Testis (tissue), 3 donors: ENCODE results near the gene MTCL1. TPM values are rescaled to one million over a fixed set of nuclear protein-coding genes. Genes with fewer than 3 reads are reported as not detected.

Experiments
- DNase-seq: peaks from one replicate; pipeline ENCODE4 v3.0.0-alpha.2; 2019
- H3K27ac ChIP-seq, 2 donors: fragments of 200-600 bp; sonication (generic); one replicate each; pipeline ENCODE4 v1.5.1; 2019
- H3K27me3 ChIP-seq: fragments of 200-600 bp; sonication (generic); one replicate; pipeline ENCODE4 v1.5.1; 2019
- H3K36me3 ChIP-seq: fragments of 200-600 bp; sonication (generic); one replicate; pipeline ENCODE4 v1.5.1; 2017; ENCODE audit warnings: low read depth; ENCODE audit errors: missing control alignments
- H3K4me1 ChIP-seq: fragments of 200-600 bp; sonication (generic); one replicate; pipeline ENCODE4 v1.5.1; 2019
- H3K4me3 ChIP-seq, 2 donors: fragments of 200-600 bp; sonication (generic); one replicate each; pipeline ENCODE4 v1.5.1; 2017 to 2019
- H3K9me3 ChIP-seq: fragments of 200-600 bp; sonication (generic); one replicate; pipeline ENCODE4 v1.5.1; 2017
- CTCF ChIP-seq, 3 experiments: fragments of 450-650 bp in 2 of 3; fragments of 200-600 bp in 1 of 3; sonication (generic) in 1 of 3; IDR thresholded peaks; one replicate each; pipeline ENCODE4 v1.5.1; 2016 to 2019; ENCODE audit warnings: antibody characterized with exemption in 3 of 3, mild to moderate bottlenecking in 2 of 3, moderate library complexity in 1 of 3
- POLR2A ChIP-seq: fragments of 450-650 bp; IDR thresholded peaks from one replicate; pipeline ENCODE4 v1.6.1; 2017; ENCODE audit warnings: antibody characterized with exemption, mild to moderate bottlenecking, moderate library complexity
- WGBS, 2 donors: methylation state at CpG; one replicate each; pipeline ENCODE4 v1.1.5; 2018; 5-methylcytosine and 5-hydroxymethylcytosine counted together
- intact Hi-C: fragments of 100-400 bp; cut with DNase I; formaldehyde crosslinking; loops from one replicate; pipeline ENCODE4 v1.15.1; 2023; ENCODE audit warnings: low total_unique reads
- polyA plus RNA-seq: library from polyadenylated mRNA; stranded (reverse); fragments of 350-450 nt; fragmentation: Illumina TruSeq; extraction: RNeasy Lipid Tissue Mini Kit (QIAGEN cat#74804); gene quantifications from one replicate; pipeline ENCODE4 v1.2.3, GENCODE V29; 2014; ENCODE audit warnings: low read depth, low replicate concordance; ENCODE audit not compliant: insufficient read depth
- total RNA-seq, 2 donors: library from RNA; depleted of rRNA; stranded (reverse); fragments of >200 nt; gene quantifications; one replicate each; pipeline ENCODE4 v1.2.3, GENCODE V29; 2016

Gene MTCL1
- total and polyA plus RNA-seq, 3 donors from 2014 or later: 27.5 to 139 (median 95.8) TPM

- no peaks in the 10 kb centered on the region for H3K36me3 ChIP-seq
- H3K27ac ChIP-seq: no peak overlapping the region
- no peaks in the 10 kb centered on the region for H3K27me3 ChIP-seq
- no peaks in the 10 kb centered on the region for H3K9me3 ChIP-seq
- no peak for TF ChIP-seq CTCF (IDR thresholded peaks at IDR 0.05)
- no peak for TF ChIP-seq POLR2A
- no peaks in the 10 kb centered on the region for H3K4me1 ChIP-seq
- H3K4me3 ChIP-seq: no peak overlapping the region
- 78 to 92% methylated on average over 2 of the region's 2 CpGs for WGBS, 2 donors
- intact Hi-C loops: no loop called here
- DNase-seq: no peak
These were observed 163.5 kb downstream of the MTCL1 start for GRCh38 chr18:8868779-8869415.

- no peaks in the 10 kb centered on the region for H3K4me1 ChIP-seq
These were observed 164.3 kb downstream of the MTCL1 start for GRCh38 chr18:8869696-8870095.

GRCh38 chr18:8870528-8870927 lies 165.2 kb downstream of the MTCL1 start:
- H3K36me3 ChIP-seq: no peaks in the 10 kb centered on the region
- intact Hi-C loops: no loop called here
- DNase-seq: no peak
- H3K9me3 ChIP-seq: no peaks in the 10 kb centered on the region
- no peak overlapping the region for H3K27ac ChIP-seq
- no peak overlapping the region for H3K4me3 ChIP-seq
- WGBS, 2 donors: 78 to 90% methylated on average over 5 of the region's 5 CpGs
- no peaks in the 10 kb centered on the region for H3K4me1 ChIP-seq
- no peaks in the 10 kb centered on the region for H3K27me3 ChIP-seq
- TF ChIP-seq POLR2A: no peak

More at GRCh38 chr18:8869696-8870095, 164.3 kb downstream of the MTCL1 start:
- Histone ChIP-seq H3K27me3 (no peaks in the 10 kb centered on the region), H3K4me3 (no peak overlapping the region), H3K36me3 (no peaks in the 10 kb centered on the region), H3K9me3 (no peaks in the 10 kb centered on the region), H3K27ac (no peak overlapping the region)
- TF ChIP-seq POLR2A: no peak
- no peak for TF ChIP-seq CTCF (IDR thresholded peaks at IDR 0.05)
- 73 to 86% methylated on average over 5 of the region's 5 CpGs for WGBS, 2 donors
- intact Hi-C loops: no loop called here
- DNase-seq: no peak

GRCh38 chr18:8871489-8871888 lies 166.1 kb downstream of the MTCL1 start:
- DNase-seq: no peak
- no peaks in the 10 kb centered on the region for H3K27me3 ChIP-seq
- H3K27ac ChIP-seq: no peak overlapping the region
- intact Hi-C loops: no loop called here
- TF ChIP-seq CTCF (IDR thresholded peaks at IDR 0.05) (no peak), POLR2A (no peak)
- no peaks in the 10 kb centered on the region for H3K9me3 ChIP-seq
- H3K4me3 ChIP-seq: no peak overlapping the region
- 73 to 83% methylated on average over 1 of the region's 1 CpG for WGBS, 2 donors
- H3K4me1 ChIP-seq: no peaks in the 10 kb centered on the region
- no peaks in the 10 kb centered on the region for H3K36me3 ChIP-seq

- WGBS, 2 donors: 68 to 77% methylated on average over 7 of the region's 7 CpGs
- no peaks in the 10 kb centered on the region for H3K9me3 ChIP-seq
- intact Hi-C loops: no loop called here
- TF ChIP-seq CTCF (IDR thresholded peaks at IDR 0.05) (no peak), POLR2A (no peak)
- no peak for DNase-seq
- no peaks in the 10 kb centered on the region for H3K36me3 ChIP-seq
- H3K27ac ChIP-seq: no peak overlapping the region
- no peak overlapping the region for H3K4me3 ChIP-seq
- H3K4me1 ChIP-seq: no peaks in the 10 kb centered on the region
- no peaks in the 10 kb centered on the region for H3K27me3 ChIP-seq
These were observed 169.5 kb downstream of the MTCL1 start for GRCh38 chr18:8874872-8875271.
